Stimulated activated CD8-positive, alpha-beta memory T cell treated with anti-CD3 and anti-CD28 coated beads, Interleukin-7, amount 100 ng/mL, for 48 hours (primary cell): ENCODE data around the gene RPL10A.
"Not testable (repeated sequence)": the region's sequence is repeated elsewhere in the genome, so short reads cannot be mapped to it uniquely, and the experiment has no call there.

Source experiments
- DNase-seq, 2 donors: peaks; one replicate each; pipeline ENCODE4 v3.0.0-alpha.2; 2020; ENCODE audit warnings: low read depth in 1 of 2; ENCODE audit errors: extremely low read depth in 1 of 2

Gene RPL10A

GRCh38 chr6:35468181-35468979 is at the start of gene RPL10A:
Gene RPL10A (plus strand): TSS chr6:35468401. CDS start chr6:35468435, 34 bp downstream.
- DNase-seq = peak; percentile 91 to 95

- no peak for DNase-seq
Observed at GRCh38 chr6:35419417-35419816, 48.8 kb upstream of the RPL10A start.

GRCh38 chr6:35419961-35420360 is 48.2 kb upstream of the RPL10A start:
- DNase-seq = no peak

- no peak for DNase-seq
Observed at GRCh38 chr6:35425284-35425683, 42.9 kb upstream of the RPL10A start.

GRCh38 chr6:35426074-35426473 is 42.1 kb upstream of the RPL10A start:
- DNase-seq = no peak

- no peak for DNase-seq
Observed at GRCh38 chr6:35427435-35427834, 40.8 kb upstream of the RPL10A start.

GRCh38 chr6:35427851-35428321 is 40.3 kb upstream of the RPL10A start:
- no peak for DNase-seq

- DNase-seq = no peak
Observed at GRCh38 chr6:35428421-35429149, 39.6 kb upstream of the RPL10A start.

GRCh38 chr6:35429463-35429862 is 38.7 kb upstream of the RPL10A start:
- no peak for DNase-seq

GRCh38 chr6:35432291-35432690 is 35.9 kb upstream of the RPL10A start:
- DNase-seq = no peak

GRCh38 chr6:35432702-35433101 is 35.5 kb upstream of the RPL10A start:
- not testable (repeated sequence) for DNase-seq

GRCh38 chr6:35435074-35435837 is 32.9 kb upstream of the RPL10A start:
- DNase-seq = no peak

GRCh38 chr6:35436071-35436857 is 31.9 kb upstream of the RPL10A start:
- DNase-seq = no peak

GRCh38 chr6:35438378-35439065 is 29.7 kb upstream of the RPL10A start:
- DNase-seq = not testable (repeated sequence)

- DNase-seq = no peak
Observed at GRCh38 chr6:35439308-35439707, 28.9 kb upstream of the RPL10A start.

- DNase-seq = no peak
Observed at GRCh38 chr6:35441205-35441604, 27.0 kb upstream of the RPL10A start.

GRCh38 chr6:35441642-35442041 is 26.6 kb upstream of the RPL10A start:
- no peak for DNase-seq

GRCh38 chr6:35442693-35443092 is 25.5 kb upstream of the RPL10A start:
- DNase-seq = no peak

GRCh38 chr6:35443341-35444030 is 24.7 kb upstream of the RPL10A start:
- no peak for DNase-seq
